ENCODE data around the gene CBFA2T3. TPM values are rescaled to one million over a fixed set of nuclear protein-coding genes. Genes with fewer than 3 reads are reported as not detected.

The CBFA2T3 gene
- polyA plus RNA-seq, 10 donors: 9.4 to 19.0 (median 16.4) TPM

DNA sequence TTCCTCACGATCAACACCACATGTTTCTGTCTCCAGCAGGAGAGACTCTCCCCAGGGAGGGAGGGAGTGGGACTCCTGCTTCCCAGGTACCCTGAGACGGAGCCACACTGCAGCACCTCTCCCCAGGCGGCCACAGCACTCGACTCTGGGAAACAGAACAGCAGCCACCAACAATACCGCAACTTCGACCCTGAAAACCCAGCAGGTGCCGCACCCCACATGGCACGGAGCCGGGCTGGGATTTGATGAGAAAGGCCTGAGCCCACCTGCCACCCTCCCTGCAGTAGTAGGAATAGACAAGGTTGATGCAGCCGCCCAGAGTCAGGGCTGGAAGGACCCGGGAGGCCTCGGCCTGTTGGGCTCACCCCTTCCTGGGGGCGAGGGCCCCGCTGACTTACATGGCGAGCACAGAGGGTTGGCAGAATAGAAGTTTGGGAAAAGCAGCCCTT is 134.7 kb downstream of the CBFA2T3 start:
- DNase-seq: no peak

DNA sequence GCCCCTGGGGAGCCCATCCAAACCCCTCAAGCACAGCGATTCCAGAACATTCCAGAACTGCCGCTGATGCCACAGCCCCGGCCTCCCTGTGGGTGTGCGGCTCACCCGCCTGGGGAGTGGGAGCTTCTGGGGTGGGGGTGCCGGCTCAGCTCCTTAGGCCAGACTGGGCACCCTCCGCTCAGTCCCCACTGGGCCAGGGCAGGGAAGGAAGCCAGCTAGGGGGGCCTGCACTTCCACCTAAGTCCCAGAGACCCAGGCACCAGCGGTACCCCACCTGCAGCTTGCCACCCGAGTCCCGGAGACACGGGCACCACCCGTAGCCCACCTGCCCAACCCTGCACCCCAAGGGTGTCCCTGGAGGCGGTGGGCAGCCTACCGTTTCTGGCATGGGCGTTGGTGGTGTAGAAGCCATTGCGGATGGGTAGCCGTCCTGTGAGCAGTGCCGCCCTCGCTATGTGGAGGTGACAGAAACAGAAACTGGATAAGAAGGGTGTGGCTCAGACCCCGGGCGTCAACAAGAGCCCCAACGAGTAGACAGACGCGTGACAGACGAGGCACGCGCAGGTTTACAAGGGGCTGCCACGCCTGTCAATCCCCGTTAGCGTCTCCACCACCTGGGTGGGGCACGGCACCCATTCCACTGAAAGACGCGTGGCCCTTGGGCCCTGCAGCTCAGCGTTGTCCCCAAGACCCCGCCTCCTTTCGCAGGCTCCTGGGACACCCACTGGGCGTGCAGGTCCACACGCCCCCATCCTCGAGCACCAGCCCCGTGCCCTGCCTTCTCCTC is 135.3 kb downstream of the CBFA2T3 start:
- no peak for DNase-seq

DNA sequence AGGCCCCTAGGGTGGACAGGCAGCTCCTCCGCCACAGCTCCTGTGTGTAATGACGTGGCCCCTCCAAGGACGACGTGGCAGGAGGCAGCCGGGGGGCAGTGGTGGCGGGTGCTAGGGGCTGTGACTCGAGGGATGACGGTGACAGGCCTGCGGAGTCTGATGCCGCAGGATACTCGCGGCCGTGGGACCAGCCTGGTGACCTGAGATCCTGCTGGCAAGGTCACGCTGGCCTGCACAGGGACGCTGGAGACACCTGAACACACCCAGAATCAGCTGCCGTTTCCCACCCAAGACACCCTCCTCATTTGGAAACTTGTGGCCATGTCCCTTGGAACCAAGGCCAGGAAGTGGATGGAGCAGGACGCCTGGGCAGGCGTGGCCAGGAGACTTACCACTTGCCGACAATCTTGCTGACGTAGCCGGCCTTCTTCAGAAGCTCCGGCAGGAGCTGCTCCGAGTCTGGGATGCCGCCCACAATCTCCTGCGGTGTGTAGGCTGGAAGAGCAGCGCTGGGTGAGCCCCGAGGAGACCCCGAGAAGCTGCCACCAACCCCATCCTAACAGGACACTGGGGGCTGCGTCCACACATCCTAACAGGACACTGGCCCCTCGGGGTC is 136.3 kb downstream of the CBFA2T3 start:
- DNase-seq: no peak

DNA sequence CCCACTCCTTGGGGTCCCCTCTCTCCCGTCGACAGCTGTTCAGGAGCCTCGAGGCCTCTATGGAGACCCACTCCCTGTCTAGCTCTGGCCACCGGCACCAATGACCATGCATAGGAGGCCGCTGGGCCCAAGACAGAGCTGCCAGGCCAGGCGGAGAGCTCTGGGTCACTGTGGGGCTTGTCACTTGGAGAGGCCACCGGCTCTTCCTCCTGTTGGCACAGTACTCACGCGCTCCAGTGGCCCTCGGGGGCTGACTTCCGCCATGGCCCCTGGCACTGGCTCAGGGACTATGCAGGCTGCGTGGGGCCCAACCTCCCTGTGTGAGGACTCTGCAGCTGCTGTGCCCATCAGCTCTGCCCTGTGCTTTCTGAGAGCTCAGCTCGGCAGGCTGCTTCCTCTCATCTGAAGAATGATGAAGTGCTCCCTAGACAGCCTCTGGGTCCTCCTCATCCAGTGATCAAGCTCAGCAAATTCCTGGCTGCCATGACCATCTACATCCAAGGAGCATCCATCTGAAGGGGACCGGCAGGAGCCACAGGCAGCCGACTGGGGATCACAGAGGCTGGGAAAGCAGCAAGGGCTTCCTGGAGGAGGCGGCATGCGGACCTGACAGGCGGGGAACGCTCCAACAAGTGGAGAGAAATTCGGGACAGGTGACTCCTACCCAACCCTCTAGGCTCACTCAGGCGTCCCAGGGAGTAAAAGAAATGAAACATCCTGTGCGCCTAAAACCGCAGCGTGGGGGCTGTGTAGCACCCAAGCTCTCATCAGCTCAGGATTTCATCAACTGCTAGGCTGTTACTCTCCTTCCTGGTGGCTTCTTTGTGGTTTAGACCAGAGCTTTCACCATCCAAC is 137.0 kb downstream of the CBFA2T3 start:
- no peak for DNase-seq

DNA sequence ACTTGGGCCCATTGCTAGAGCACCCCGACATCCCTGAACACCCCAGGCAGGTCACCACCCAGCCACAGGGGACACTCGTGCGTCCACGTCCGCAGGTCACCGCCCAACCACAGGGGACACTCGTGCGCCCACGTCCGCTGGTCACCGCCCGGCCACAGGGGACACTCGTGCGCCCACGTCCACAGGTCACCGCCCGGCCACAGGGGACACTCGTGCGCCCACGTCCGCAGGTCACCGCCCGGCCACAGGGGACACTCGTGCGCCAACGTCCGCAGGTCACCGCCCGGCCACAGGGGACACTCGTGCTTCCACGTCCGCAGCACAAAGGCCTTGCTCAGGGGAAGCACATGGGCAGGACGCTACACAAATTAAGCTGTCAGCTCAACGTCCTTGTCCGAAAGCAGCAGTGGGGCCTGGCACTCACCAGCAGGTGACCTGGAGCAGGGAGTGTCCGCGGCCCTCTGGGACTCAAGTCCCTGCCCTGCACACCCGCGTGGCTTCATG is 137.9 kb downstream of the CBFA2T3 start:
- no peak for DNase-seq

DNA sequence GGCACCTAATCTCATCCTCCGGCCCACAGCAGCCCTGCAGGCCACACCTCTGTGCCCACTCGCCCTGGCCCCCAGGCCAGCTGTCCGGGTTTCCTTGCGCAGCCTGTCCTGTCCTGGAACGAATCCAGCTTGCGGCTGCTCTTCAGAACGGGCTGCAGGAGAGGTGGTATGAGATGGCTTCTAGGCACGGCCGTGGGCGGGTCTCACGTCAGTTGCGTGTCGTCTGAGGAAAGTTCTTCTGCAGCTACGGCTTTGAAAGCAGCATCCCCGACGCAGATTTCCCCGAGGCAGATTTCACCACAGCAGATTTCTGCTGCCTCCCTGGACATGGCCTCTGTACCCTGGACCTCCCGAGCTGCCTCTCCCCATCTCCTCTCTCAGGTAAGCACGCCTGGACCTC is 138.4 kb downstream of the CBFA2T3 start:
- no peak for DNase-seq

DNA sequence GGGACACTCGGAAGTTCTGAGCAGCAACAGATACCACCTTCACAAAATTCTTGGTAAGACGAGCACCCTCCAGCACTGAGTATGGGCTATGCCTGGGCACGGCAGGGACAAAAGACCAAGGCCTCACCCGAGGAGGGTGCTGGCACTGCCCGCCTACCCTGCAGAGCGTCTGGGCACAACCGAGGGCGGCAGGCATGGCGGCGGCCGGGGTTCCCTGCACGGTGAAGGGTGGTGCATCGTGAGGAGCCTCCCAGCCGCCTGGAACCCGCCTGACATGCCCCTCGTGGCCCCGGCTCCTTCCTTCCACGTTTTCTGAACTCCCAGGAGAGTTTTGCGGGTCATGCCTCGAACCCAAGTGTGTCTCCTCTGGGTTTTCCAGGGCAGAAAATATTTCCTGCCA is 139.2 kb downstream of the CBFA2T3 start:
- no peak for DNase-seq

DNA sequence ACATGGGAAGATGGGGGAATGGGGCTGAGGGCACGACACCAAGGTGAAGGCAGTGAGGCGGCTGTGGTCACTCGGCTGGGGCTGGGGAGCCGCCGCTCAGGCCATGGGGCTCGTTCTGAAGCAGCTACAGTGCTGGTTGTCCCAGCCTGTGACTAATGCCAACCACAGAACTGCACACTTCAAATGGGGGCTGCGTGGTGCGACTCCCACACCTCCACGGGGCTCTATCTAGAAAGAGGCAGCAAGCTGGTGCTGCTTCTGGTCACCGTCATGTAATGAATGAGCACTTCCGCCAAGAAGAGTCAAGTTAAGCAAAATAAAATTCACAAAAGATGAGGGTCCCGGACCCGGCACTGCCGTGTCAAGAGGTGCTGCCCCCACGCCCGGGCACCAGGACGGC is 140.2 kb downstream of the CBFA2T3 start:
- no peak for DNase-seq

DNA sequence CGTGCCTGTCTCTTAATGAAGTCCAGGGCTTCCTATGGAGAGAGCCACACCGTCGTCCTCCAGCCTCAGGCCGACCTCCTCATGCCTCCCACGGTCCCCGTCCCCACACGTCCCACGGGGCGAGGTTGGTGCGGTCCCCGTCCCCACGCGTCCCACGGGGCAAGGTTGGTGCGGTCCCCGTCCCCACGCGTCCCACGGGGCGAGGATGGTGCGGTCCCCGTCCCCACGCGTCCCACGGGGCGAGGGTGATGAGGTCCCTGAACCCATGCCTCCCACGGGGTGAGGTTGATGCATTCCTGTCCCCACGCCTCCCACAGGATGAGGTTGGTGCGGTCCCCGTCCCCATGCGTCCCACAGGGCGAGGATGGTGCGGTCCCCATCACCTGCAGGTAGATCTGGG is 141.2 kb downstream of the CBFA2T3 start:
- no peak for DNase-seq

DNA sequence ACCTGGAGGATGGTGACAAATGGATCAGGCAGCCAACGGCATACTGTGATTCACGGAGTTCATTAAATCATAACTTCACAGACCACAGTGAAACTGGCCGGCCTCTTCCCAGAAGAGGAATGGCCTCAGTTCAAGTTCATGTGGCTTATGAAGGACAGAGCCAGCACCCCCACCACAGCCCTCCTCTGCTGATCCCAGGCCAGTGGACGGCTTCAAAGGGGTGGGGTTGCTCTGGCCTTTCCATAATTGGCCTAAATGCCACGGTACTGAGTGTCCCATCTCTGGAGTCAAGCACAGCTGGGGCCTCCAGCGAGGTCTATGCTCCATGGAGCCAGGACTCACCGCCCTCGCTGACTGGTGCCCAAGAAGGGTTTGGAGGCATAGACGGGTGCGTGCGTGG is 141.6 kb downstream of the CBFA2T3 start:
- no peak for DNase-seq

DNA sequence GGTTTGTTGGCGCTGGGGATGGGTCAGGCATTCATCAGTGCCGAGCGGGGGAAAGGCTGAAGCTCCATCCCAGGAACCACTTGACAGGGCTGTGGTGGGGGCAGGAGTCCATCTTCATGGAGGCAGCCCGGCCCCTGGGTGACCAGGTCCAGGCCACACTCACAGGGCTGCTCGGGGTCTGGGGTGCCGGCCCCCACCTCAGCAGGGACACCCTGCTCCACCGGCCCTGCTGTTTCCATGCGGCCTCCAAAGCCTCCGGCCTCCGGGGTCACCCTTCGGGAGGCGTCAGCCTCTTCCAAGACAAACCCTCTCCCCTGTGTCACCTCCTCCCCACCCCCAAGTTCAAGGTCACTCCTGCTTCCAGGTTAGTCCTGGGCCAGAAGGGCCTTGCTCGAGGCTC is 142.3 kb downstream of the CBFA2T3 start:
- no peak for DNase-seq

DNA sequence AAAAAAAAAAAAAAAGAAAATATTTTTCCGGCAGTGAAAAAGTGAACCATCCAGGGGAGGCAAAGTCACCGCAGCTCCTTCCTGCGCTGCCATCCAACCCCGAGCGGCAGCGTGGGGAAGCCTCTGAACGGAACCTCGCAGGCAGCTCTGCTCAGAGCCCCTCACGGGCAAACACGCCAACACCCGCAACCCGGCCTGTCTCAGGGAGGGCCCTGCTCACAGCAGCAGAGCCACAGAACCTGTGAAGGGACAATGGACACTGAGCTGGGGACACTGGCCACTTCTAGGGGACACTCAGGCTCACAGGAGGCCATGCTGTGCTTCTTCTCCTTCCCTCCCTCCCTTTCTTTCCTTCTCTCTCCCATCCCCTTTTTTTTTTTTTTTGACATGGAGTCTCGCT is 143.9 kb downstream of the CBFA2T3 start:
- DNase-seq: no peak

DNA sequence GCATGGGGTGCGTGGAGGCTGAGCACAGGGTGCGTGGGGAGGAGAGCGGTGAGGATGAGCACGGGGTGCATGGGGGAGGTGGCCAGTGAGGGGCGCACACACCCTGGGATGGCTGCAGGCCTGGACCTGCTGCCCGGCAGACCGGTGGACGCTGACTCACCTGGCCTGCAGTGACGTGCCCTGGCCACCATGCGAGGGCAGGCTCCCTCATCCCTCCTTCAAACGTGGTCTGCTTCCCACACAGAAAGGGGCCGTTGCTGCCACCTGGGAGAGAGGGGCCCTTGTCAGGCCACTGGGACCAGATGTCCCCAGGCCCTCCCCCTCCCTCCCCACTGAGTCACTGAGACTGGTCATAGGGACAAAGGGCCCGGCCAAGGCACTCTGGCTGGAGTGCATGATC is 145.2 kb downstream of the CBFA2T3 start:
- DNase-seq: no peak

DNA sequence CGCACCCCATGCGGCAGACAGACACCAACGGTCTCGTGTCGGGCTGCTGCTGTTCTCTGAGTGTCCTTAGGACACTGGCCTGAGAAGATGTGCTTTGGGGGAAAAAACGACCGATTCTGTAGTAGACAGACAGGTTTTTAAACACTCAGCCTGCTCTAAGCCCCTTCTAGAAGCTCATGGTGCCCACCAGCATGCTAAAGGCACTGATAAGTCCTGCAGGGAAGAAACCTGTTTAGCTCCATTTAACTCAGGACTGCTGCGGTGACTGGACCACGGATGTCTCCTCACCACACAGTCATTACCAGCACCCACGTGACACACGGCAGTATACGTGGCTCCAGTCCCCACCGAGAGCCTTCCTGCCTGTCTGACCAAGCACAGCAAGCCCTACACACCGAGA is 146.2 kb downstream of the CBFA2T3 start:
- DNase-seq: no peak

DNA sequence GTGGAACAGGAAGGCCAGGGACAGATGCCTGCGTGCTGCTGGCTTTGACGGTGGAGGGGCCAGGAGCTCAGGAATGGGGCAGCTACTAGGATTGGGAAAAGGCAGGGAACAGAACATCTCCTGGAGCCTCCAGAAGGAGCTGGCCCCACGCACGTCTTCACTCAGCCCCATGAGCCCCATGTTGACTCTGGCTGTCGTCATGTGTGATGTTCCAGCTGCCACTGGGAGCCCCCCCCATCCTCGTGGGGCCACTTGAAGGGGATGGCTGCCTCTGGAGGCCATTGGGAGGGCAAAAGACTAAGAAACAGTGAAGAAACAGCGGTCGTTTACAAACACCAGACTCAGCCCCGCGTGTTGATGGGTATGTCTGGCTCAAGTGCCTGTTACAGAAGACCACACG is 146.7 kb downstream of the CBFA2T3 start:
- DNase-seq: no peak

DNA sequence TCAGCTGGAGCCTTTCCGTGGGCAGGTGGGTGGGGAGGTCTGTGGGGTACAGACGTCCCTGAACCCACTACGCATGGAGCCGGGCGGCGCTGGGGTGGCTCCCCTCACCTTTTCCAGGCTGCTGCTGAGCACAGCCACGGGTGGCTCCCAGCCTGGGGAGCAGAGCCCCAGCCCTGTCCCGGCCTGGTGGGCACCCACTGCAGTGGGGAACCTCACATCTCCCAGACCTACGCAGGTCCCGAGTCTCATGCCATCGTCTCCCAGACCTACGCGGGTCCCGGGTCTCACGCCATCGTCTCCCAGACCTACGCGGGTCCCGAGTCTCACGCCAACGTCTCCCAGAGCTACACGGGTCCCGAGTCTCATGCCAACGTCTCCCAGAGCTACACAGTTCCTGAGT is 148.3 kb downstream of the CBFA2T3 start:
- DNase-seq: no peak

DNA sequence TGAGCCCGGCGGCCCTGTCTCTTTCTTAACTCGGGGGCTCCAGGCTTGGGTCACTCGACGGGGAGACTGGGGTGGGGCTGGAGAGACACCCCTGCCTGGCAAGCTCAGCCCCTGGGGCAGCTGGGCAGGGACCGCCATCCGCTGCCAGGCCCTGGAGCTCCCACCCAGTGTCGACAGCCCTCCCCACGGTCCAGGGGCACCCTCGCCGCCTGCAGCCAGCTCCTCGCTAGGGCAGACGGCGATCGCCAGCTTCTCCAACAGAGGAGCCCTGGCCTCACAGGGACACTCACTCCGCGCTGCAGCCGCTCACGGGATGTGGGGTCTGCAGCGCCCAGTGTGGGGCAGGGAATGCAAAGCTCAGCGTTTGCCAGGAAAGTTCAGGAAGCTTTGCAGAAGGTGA is 149.3 kb downstream of the CBFA2T3 start:
- DNase-seq: no peak

DNA sequence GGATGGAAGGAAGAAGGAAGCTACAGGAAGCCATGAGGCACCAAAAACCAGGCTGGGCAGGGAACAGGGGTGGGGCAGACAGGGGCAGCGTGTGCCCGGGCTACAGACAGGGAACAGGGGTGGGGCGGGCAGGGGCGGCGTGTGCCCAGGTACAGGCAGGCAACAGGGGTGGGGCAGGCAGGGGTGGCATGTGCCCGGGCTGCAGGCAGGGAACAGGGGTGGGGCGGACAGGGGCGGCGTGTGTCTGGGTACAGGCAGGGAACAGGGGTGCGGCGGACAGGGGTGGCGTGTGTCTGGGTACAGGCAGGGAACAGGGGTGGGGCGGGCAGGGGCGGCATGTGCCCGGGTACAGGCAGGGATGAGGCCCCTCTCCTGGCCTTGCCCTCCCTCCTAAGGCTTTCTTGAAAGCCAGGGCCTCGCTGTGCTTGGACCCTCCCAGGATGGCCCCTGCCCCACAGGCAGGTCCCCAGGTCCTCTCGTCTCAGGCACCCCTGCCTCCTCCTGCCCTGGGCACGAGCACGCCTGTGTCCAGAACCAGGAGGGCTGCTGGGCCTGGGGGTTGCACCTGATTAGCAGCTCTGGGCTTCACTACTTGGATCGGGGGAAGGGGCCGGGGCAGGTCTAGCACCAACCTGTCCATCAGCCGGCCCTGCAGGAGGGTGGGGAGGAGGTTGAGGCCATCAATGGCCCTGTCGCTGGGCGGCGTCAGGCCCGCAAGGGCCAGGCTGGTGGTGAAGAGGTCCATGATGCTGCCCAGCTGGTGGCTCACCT is 150.8 kb downstream of the CBFA2T3 start:
- DNase-seq: no peak

DNA sequence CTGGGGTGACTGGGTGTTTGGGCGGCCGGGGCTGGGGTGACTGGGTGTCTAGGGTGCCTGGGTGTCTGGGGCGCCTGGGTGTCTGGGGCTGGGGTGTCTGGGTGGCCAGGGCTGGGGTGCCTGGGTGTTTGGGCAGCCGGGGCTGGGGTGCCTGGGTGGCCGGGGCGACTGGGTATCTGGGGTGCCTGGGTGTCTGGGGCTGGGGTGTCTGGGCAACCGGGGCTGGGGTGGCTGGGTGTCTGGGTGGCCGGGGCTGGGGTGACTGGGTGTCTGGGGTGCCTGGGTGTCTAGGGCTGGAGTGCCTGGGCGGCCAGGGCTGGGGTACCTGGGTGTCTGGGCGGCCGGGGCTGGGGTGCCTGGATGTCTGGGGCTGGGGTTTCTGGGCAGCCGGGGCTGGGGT is 151.9 kb downstream of the CBFA2T3 start:
- no peak for DNase-seq
